Coronary artery (tissue), 2 donors: ENCODE data around the gene CTIF.

ENCODE experiments used
- DNase-seq: peaks from one replicate; pipeline ENCODE4 v3.0.0-alpha.2; 2017; ENCODE audit warnings: low spot score
- H3K27ac ChIP-seq, 2 donors: fragments of 200-600 bp; sonication (generic); one replicate each; pipeline ENCODE4 v1.5.1; 2016 to 2019
- H3K4me3 ChIP-seq: fragments of 200-600 bp; sonication (generic); 2 replicates; pipeline ENCODE4 v1.5.1; 2016; ENCODE audit warnings: mild to moderate bottlenecking, moderate library complexity
- CTCF ChIP-seq: fragments of 200-600 bp; sonication (generic); IDR thresholded peaks from one replicate; pipeline ENCODE4 v1.5.1; 2019; ENCODE audit warnings: antibody characterized with exemption

The CTIF gene

GRCh38 chr18:48525671-48526070 lies 13.2 kb upstream of the CTIF start:
- H3K27ac ChIP-seq: no peak overlapping the region
- TF ChIP-seq CTCF: no peak
- DNase-seq: no peak
- H3K4me3 ChIP-seq: no peak overlapping the region

- no peak for TF ChIP-seq CTCF
- H3K27ac ChIP-seq: no peak overlapping the region
- DNase-seq: no peak
- no peak overlapping the region for H3K4me3 ChIP-seq
These were observed 11.4 kb upstream of the CTIF start for GRCh38 chr18:48527461-48527860.

GRCh38 chr18:48528861-48529260 lies 10.0 kb upstream of the CTIF start:
- Histone ChIP-seq H3K27ac (no peak overlapping the region), H3K4me3 (no peak overlapping the region)
- no peak for DNase-seq
- TF ChIP-seq CTCF: no peak

- TF ChIP-seq CTCF: no peak
- Histone ChIP-seq H3K27ac (no peak overlapping the region), H3K4me3 (no peak overlapping the region)
- DNase-seq: no peak
These were observed 9.0 kb upstream of the CTIF start for GRCh38 chr18:48529796-48530195.

GRCh38 chr18:48530399-48531081 lies 8.3 kb upstream of the CTIF start:
- DNase-seq: peak; percentile 33
- no peak overlapping the region for H3K4me3 ChIP-seq
- TF ChIP-seq CTCF: no peak
- H3K27ac ChIP-seq: no peak overlapping the region

DNA sequence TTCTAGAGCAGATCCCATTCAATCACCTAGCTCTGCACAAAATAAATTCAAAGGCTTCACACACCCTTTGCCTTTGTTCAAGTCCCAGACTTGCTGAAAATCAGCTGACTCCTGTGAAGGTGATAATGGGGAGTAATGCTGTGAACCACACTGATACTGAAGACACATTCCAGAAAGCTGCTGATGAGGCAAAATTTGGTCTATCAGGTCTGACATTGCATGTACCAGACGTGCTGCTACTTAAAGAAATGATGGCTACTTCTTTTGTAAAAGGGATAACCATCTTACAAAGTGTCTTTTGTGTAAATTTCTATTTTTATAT lies 7.8 kb upstream of the CTIF start:
- no peak overlapping the region for H3K4me3 ChIP-seq
- TF ChIP-seq CTCF: no peak
- no peak overlapping the region for H3K27ac ChIP-seq
- DNase-seq: no peak

DNA sequence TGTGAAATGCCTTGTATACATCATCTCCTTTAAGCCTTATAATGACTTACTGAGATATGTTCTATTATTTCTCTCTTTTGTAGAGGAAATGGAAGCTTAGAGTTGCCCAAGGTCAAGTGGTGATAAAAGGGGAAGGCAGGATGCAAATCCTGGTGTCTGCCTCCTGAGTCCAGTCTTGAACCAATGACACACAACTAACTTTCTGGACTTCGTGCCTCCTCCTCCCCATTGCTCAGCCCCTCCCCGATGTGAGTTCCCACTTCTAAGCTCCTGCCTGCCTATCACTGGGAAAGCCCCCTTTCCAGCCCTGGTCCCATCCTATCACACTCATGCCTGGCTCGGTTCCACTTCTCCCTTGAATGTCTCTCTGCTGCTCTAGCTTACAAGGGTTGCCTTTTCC lies 6.9 kb upstream of the CTIF start:
- DNase-seq: no peak
- no peak overlapping the region for H3K27ac ChIP-seq
- no peak for TF ChIP-seq CTCF
- no peak overlapping the region for H3K4me3 ChIP-seq
